ENCODE data around the gene USP22.

- TF ChIP-seq CTCF (IDR thresholded peaks at IDR 0.05) = no peak
- TF ChIP-seq SIN3A (IDR thresholded peaks at IDR 0.05; ENCODE audit: borderline replicate concordance, insufficient read depth, low read depth, low read length) = no peak
These were observed 27.2 kb downstream of the USP22 start for GRCh38 chr17:21015564-21015963.
